HG03354 (cell line): ENCODE results near the gene NREP.

Experiments
- ATAC-seq: cut with Tn5 transposase; IDR thresholded peaks from one replicate; pipeline ENCODE4 v1.9.1; 2021; ENCODE audit warnings: mild to moderate bottlenecking; ENCODE audit not compliant: unreplicated experiment, poor library complexity, severe bottlenecking

NREP gene

GRCh38 chr5:111703662-111704061 lies 53.3 kb downstream of the NREP start:
- ATAC-seq: peak; percentile 95

GRCh38 chr5:111699976-111700375 lies 57.0 kb downstream of the NREP start:
- ATAC-seq: no peak

GRCh38 chr5:111699324-111699723 lies 57.7 kb downstream of the NREP start:
- ATAC-seq: no peak

- ATAC-seq: no peak
Measured at GRCh38 chr5:111697881-111698757, 58.9 kb downstream of the NREP start.

- ATAC-seq: no peak
Measured at GRCh38 chr5:111697215-111697614, 59.8 kb downstream of the NREP start.

GRCh38 chr5:111695991-111696390 lies 61.0 kb downstream of the NREP start:
- ATAC-seq: no peak

GRCh38 chr5:111694133-111694532 lies 62.9 kb downstream of the NREP start:
- ATAC-seq: no peak

GRCh38 chr5:111691914-111692313 lies 65.1 kb downstream of the NREP start:
- ATAC-seq: no peak

GRCh38 chr5:111691508-111691907 lies 65.5 kb downstream of the NREP start:
- ATAC-seq: no peak

GRCh38 chr5:111689357-111689935 lies 67.5 kb downstream of the NREP start:
- no peak for ATAC-seq

- ATAC-seq: no peak
Measured at GRCh38 chr5:111685969-111686368, 71.0 kb downstream of the NREP start.

- ATAC-seq: no peak
Measured at GRCh38 chr5:111682641-111683040, 74.4 kb downstream of the NREP start.

GRCh38 chr5:111682121-111682520 lies 74.9 kb downstream of the NREP start:
- no peak for ATAC-seq

- no peak for ATAC-seq
Measured at GRCh38 chr5:111681414-111682120, 75.4 kb downstream of the NREP start.

GRCh38 chr5:111680737-111681413 lies 76.1 kb downstream of the NREP start:
- no peak for ATAC-seq

GRCh38 chr5:111679611-111680010 lies 77.4 kb downstream of the NREP start:
- no peak for ATAC-seq
